ENCODE results near the gene UTP14A.
"Not testable (repeated sequence)": the region's sequence is repeated elsewhere in the genome, so short reads cannot be mapped to it uniquely, and the experiment has no call there.

The UTP14A gene

GRCh38 chrX:129905787-129906580 lies at the start of gene UTP14A:
Gene UTP14A (plus strand): TSS chrX:129906164. CDS start chrX:129906211, 47 bp downstream.
- peak; percentile 78 to 80 for DNase-seq

- not testable (repeated sequence) for DNase-seq
Measured at GRCh38 chrX:129859134-129859533, 46.8 kb upstream of the UTP14A start.

GRCh38 chrX:129866321-129866720 lies 39.6 kb upstream of the UTP14A start:
- not testable (repeated sequence) for DNase-seq

GRCh38 chrX:129872524-129872923 lies 33.4 kb upstream of the UTP14A start:
- no peak for DNase-seq

GRCh38 chrX:129875669-129876068 lies 30.3 kb upstream of the UTP14A start:
- no peak for DNase-seq

- no peak for DNase-seq
Measured at GRCh38 chrX:129876771-129877305, 29.1 kb upstream of the UTP14A start.

- DNase-seq: peak; percentile 26 to 39
Measured at GRCh38 chrX:129877401-129877800, 28.6 kb upstream of the UTP14A start.

- no peak for DNase-seq
Measured at GRCh38 chrX:129900054-129900453, 5.9 kb upstream of the UTP14A start.

GRCh38 chrX:129908636-129909035 lies 2.7 kb downstream of the UTP14A start:
- no peak for DNase-seq

- DNase-seq: peak; percentile 66 to 71
Measured at GRCh38 chrX:129925305-129926092, 19.5 kb downstream of the UTP14A start.

- DNase-seq: no peak
Measured at GRCh38 chrX:129930941-129931410, 25.0 kb downstream of the UTP14A start.

GRCh38 chrX:129931411-129932015 lies 25.5 kb downstream of the UTP14A start:
- DNase-seq: peak; percentile 59 to 67

- peak; percentile 47 to 56 for DNase-seq
Measured at GRCh38 chrX:129932016-129932820, 26.3 kb downstream of the UTP14A start.

GRCh38 chrX:129932821-129933321 lies 26.9 kb downstream of the UTP14A start:
- DNase-seq: no peak

- no peak for DNase-seq
Measured at GRCh38 chrX:129933700-129934099, 27.7 kb downstream of the UTP14A start.

GRCh38 chrX:129934461-129934860 lies 28.5 kb downstream of the UTP14A start:
- DNase-seq: no peak

GRCh38 chrX:129934952-129935351 lies 29.0 kb downstream of the UTP14A start:
- DNase-seq: no peak

GRCh38 chrX:129938081-129938480 lies 32.1 kb downstream of the UTP14A start:
- no peak for DNase-seq

- no peak for DNase-seq
Measured at GRCh38 chrX:129939986-129940385, 34.0 kb downstream of the UTP14A start.

GRCh38 chrX:129940721-129941120 lies 34.8 kb downstream of the UTP14A start:
- no peak for DNase-seq

GRCh38 chrX:129945131-129945530 lies 39.2 kb downstream of the UTP14A start:
- DNase-seq: no peak

GRCh38 chrX:129953334-129953648 lies 47.3 kb downstream of the UTP14A start:
- no peak for DNase-seq

Measured in AML-193 (cell line).